ENCODE results near the gene CACNA2D1. TPM values are rescaled to one million over a fixed set of nuclear protein-coding genes. Genes with fewer than 3 reads are reported as not detected.

Gene CACNA2D1
- total and polyA plus RNA-seq, 9 of the 15 experiments (the other 6 are each of a cell fraction or from before 2014, with no cell fraction given): 0.49 TPM; not detected in 8

DNA sequence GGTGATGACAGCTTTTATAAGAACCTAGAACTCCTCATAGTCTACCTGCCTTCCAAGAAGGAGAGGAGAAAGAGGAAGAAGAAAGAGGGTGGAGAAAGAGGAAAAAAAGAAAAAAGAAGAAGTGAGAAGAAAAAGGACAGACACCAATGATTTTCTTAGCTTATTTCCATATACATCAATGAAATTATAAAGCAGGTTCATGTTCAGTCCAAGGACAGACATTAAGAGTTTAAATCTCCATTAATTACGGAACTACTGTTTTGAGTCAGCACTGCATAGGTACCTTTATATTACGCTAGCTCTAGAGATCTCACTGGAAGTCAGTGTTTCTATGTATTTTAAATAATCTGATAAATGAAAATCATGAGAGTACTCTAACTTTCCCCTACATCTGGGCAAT is 364.8 kb downstream of the CACNA2D1 start:
- Histone ChIP-seq H3K4me1 (replicated peaks in 1 of 2; ENCODE audit: control insufficient read depth in 2 of 2, insufficient read depth in 2 of 2, low read length in 2 of 2) (no peaks in the 10 kb centered on the region), H3K79me2 (ENCODE audit: control insufficient read depth, insufficient read depth, low read length) (no peaks in the 10 kb centered on the region), H3K27ac (ENCODE audit: extremely low read depth, low read depth, low read length) (no peak overlapping the region), H3K9ac (ENCODE audit: insufficient read depth in 1 of 2, low read depth in 2 of 2, low read length in 2 of 2) (no peak overlapping the region), H3K9me3 (replicated peaks; ENCODE audit: control insufficient read depth, insufficient read depth, low read depth, low read length) (no peaks in the 10 kb centered on the region), H3K4me2 (ENCODE audit: insufficient read depth, low read length) (no peak overlapping the region), H3K9me1 (ENCODE audit: control insufficient read depth, insufficient read depth, low read length) (no peaks in the 10 kb centered on the region), H3K36me3 (ENCODE audit: control insufficient read depth, insufficient read depth, low read length) (no peaks in the 10 kb centered on the region), H4K20me1 (replicated peaks; ENCODE audit: control insufficient read depth, insufficient read depth, low read length) (no peaks in the 10 kb centered on the region), H3K4me3 (no peak overlapping the region), H2AFZ (ENCODE audit: low read depth, low read length) (no peak overlapping the region), H3K27me3 (ENCODE audit: control insufficient read depth in 2 of 2, insufficient read depth in 2 of 2, low read length in 2 of 2) (no peaks in the 10 kb centered on the region)
- BruUV-seq (replicated peaks): no TSS peak
- no peak for ATAC-seq
- ChIA-PET POLR2A (no interaction called here), CTCF (ENCODE audit: low intra/inter-chr PET ratio) (no interaction called here)
- FAIRE-seq: no peak
- TF ChIP-seq SRSF7 (optimal IDR thresholded peaks at IDR 0.05; ENCODE audit: low read depth, low read length): no peak
- no peak for TF ChIP-seq STAT5A (IDR thresholded peaks at IDR 0.05; ENCODE audit: borderline replicate concordance, low read length)
- no peak for TF ChIP-seq ZNF324 (CRISPR knock-in tag; IDR thresholded peaks at IDR 0.05)
- no peak for TF ChIP-seq LEF1 (IDR thresholded peaks at IDR 0.05)
- no peak for DNase-seq (ENCODE audit: extremely low read depth in 1 of 4, low spot score in 3 of 4)
- in situ Hi-C loops (cut with MboI): no loop called here
- 3% methylated on average over 2 of the region's 2 CpGs for WGBS (ENCODE audit: insufficient coverage, low coverage, missing lambda C conversion rate)
- intact Hi-C loops (cut with micrococcal nuclease): no loop called here

DNA sequence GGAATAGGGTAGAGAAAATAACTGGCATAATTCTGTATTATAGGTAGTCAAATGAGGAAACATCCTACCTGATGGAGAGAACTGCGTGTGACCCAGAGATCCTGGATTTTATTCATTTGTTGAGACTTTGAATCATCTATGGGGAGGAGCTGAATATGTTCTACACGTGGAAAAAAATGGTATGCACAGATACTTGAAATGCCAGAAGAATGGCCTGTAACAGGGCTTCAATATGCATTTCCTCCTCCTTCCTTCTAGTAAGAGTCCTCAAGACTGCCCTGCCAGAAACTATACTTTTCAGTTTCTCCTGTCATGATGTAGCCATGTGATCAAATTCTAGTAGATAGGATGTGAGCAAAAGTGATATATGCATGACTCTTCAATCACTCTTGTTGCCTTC is 372.1 kb downstream of the CACNA2D1 start:
- no peak for FAIRE-seq
- no peak overlapping the region for H3K4me3 ChIP-seq
- H3K9me1 ChIP-seq (ENCODE audit: control insufficient read depth, insufficient read depth, low read length): no peaks in the 10 kb centered on the region
- BruUV-seq (replicated peaks): no TSS peak
- intact Hi-C loops (cut with micrococcal nuclease): no loop called here
- CTCF ChIA-PET (ENCODE audit: low intra/inter-chr PET ratio): no interaction called here
- POLR2A ChIA-PET: no interaction called here
- H3K27ac ChIP-seq (ENCODE audit: extremely low read depth, low read depth, low read length): no peak overlapping the region
- H3K36me3 ChIP-seq (ENCODE audit: control insufficient read depth, insufficient read depth, low read length): no peaks in the 10 kb centered on the region
- no peaks in the 10 kb centered on the region; the same call in 1 of the 2 replicates for H3K9me3 ChIP-seq (replicated peaks; ENCODE audit: control insufficient read depth, insufficient read depth, low read depth, low read length)
- 3% methylated on average over 2 of the region's 2 CpGs for WGBS (ENCODE audit: insufficient coverage, low coverage, missing lambda C conversion rate)
- H2AFZ ChIP-seq (ENCODE audit: low read depth, low read length): no peak overlapping the region
- H3K4me1 ChIP-seq (replicated peaks in 1 of 2; ENCODE audit: control insufficient read depth in 2 of 2, insufficient read depth in 2 of 2, low read length in 2 of 2): no peaks in the 10 kb centered on the region
- no peaks in the 10 kb centered on the region for H3K79me2 ChIP-seq (ENCODE audit: control insufficient read depth, insufficient read depth, low read length)
- no peaks in the 10 kb centered on the region for H3K27me3 ChIP-seq (ENCODE audit: control insufficient read depth in 2 of 2, insufficient read depth in 2 of 2, low read length in 2 of 2)
- DNase-seq (ENCODE audit: extremely low read depth in 1 of 4, low spot score in 3 of 4): no peak
- in situ Hi-C loops (cut with MboI): no loop called here
- no peak overlapping the region for H3K4me2 ChIP-seq (ENCODE audit: insufficient read depth, low read length)
- ATAC-seq: no peak
- H3K9ac ChIP-seq (ENCODE audit: insufficient read depth in 1 of 2, low read depth in 2 of 2, low read length in 2 of 2): no peak overlapping the region
- no peaks in the 10 kb centered on the region for H4K20me1 ChIP-seq (replicated peaks; ENCODE audit: control insufficient read depth, insufficient read depth, low read length)
- TF ChIP-seq, protein P1, sequence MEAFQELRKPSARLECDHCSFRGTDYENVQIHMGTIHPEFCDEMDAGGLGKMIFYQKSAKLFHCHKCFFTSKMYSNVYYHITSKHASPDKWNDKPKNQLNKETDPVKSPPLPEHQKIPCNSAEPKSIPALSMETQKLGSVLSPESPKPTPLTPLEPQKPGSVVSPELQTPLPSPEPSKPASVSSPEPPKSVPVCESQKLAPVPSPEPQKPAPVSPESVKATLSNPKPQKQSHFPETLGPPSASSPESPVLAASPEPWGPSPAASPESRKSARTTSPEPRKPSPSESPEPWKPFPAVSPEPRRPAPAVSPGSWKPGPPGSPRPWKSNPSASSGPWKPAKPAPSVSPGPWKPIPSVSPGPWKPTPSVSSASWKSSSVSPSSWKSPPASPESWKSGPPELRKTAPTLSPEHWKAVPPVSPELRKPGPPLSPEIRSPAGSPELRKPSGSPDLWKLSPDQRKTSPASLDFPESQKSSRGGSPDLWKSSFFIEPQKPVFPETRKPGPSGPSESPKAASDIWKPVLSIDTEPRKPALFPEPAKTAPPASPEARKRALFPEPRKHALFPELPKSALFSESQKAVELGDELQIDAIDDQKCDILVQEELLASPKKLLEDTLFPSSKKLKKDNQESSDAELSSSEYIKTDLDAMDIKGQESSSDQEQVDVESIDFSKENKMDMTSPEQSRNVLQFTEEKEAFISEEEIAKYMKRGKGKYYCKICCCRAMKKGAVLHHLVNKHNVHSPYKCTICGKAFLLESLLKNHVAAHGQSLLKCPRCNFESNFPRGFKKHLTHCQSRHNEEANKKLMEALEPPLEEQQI (IDR thresholded peaks at IDR 0.05): no peak
- TF ChIP-seq NR2C2 (CRISPR knock-in tag; IDR thresholded peaks at IDR 0.05) (no peak), NR2C2 (tag; IDR thresholded peaks at IDR 0.05) (no peak), POU5F1 (IDR thresholded peaks at IDR 0.05; ENCODE audit: borderline replicate concordance, low read depth, low read length, partially characterized antibody) (no peak), NFXL1 (CRISPR knock-in tag; IDR thresholded peaks at IDR 0.05) (no peak), ZNF75A (CRISPR knock-in tag; IDR thresholded peaks at IDR 0.05) (no peak), DPF2 (IDR thresholded peaks at IDR 0.05) (no peak), U2AF1 (optimal IDR thresholded peaks at IDR 0.05; ENCODE audit: low read depth, low read length) (no peak), PPARD (CRISPR knock-in tag; IDR thresholded peaks at IDR 0.05) (no peak), EHMT2 (IDR thresholded peaks at IDR 0.05) (no peak), ZNF696 (CRISPR knock-in tag; conservative IDR thresholded peaks at IDR 0.05) (no peak), CCAR2 (IDR thresholded peaks at IDR 0.05; ENCODE audit: low read depth, low read length) (no peak)
- TF ChIP-seq, protein P2, sequence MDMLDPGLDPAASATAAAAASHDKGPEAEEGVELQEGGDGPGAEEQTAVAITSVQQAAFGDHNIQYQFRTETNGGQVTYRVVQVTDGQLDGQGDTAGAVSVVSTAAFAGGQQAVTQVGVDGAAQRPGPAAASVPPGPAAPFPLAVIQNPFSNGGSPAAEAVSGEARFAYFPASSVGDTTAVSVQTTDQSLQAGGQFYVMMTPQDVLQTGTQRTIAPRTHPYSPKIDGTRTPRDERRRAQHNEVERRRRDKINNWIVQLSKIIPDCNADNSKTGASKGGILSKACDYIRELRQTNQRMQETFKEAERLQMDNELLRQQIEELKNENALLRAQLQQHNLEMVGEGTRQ (CRISPR knock-in tag; IDR thresholded peaks at IDR 0.05): no peak

Measured in K562 (cell line).